H9 (cell line): Measurements from ENCODE around the gene PTPN7. TPM values are rescaled to one million over a fixed set of nuclear protein-coding genes. Genes with fewer than 3 reads are reported as not detected.
"Not testable (repeated sequence)": the region's sequence is repeated elsewhere in the genome, so short reads cannot be mapped to it uniquely, and the experiment has no call there.

Experiments used
- DNase-seq: peaks from one replicate; pipeline ENCODE4 v3.0.0-alpha.2; 2017
- H2AFZ ChIP-seq: one replicate; pipeline ENCODE4 v1.6.1; 2013; ENCODE audit warnings: mild to moderate bottlenecking, low read length, control low read depth, moderate library complexity
- H2AK5ac ChIP-seq: 2 replicates; pipeline ENCODE4 v1.6.1; 2013; ENCODE audit warnings: low read length, control low read depth, mixed read lengths; ENCODE audit not compliant: insufficient read length
- H2BK120ac ChIP-seq: one replicate; pipeline ENCODE4 v1.6.1; 2013; ENCODE audit warnings: low read depth, mild to moderate bottlenecking, low read length, control low read depth, inconsistent platforms; ENCODE audit not compliant: poor library complexity, severe bottlenecking
- H2BK12ac ChIP-seq: 2 replicates; pipeline ENCODE4 v1.6.1; 2013; ENCODE audit warnings: low read length, control low read depth, mixed read lengths, low read depth; ENCODE audit not compliant: insufficient read length
- H2BK15ac ChIP-seq: 2 replicates; pipeline ENCODE4 v1.6.1; 2013; ENCODE audit warnings: low read depth, low read length, control low read depth
- H2BK20ac ChIP-seq: one replicate; pipeline ENCODE4 v1.6.1; 2013; ENCODE audit warnings: low read depth, mild to moderate bottlenecking, low read length, control low read depth, inconsistent platforms; ENCODE audit not compliant: poor library complexity, severe bottlenecking
- H2BK5ac ChIP-seq: 2 replicates; pipeline ENCODE4 v1.6.1; 2013; ENCODE audit warnings: low read length, control low read depth, mixed read lengths; ENCODE audit not compliant: insufficient read length
- H3K14ac ChIP-seq: 2 replicates; pipeline ENCODE4 v1.6.1; 2013; ENCODE audit warnings: low read length, control low read depth; ENCODE audit not compliant: insufficient read depth
- H3K18ac ChIP-seq: 2 replicates; pipeline ENCODE4 v1.6.1; 2013; ENCODE audit warnings: low read depth, mild to moderate bottlenecking, mixed read lengths, low read length, control low read depth; ENCODE audit not compliant: insufficient read length
- H3K23ac ChIP-seq: 2 replicates; pipeline ENCODE4 v1.6.1; 2013; ENCODE audit warnings: low read length, control low read depth, mixed read lengths, low read depth; ENCODE audit not compliant: insufficient read length
- H3K23me2 ChIP-seq: 2 replicates; pipeline ENCODE4 v1.6.1; 2013; ENCODE audit warnings: low read depth, mild to moderate bottlenecking, mixed read lengths, low read length, control low read depth; ENCODE audit not compliant: insufficient read length, poor library complexity, severe bottlenecking
- H3K27ac ChIP-seq: 2 replicates; pipeline ENCODE4 v1.5.1; 2013; ENCODE audit warnings: low read length, control low read depth, mixed read lengths, low read depth; ENCODE audit not compliant: insufficient read length
- H3K27me3 ChIP-seq: 2 replicates; pipeline ENCODE4 v1.6.1; 2013; ENCODE audit warnings: low read length, control low read depth, inconsistent platforms; ENCODE audit not compliant: insufficient read depth
- H3K4ac ChIP-seq: 2 replicates; pipeline ENCODE4 v1.6.1; 2013; ENCODE audit warnings: low read depth, mild to moderate bottlenecking, control low read depth, inconsistent platforms, low read length, moderate library complexity
- H3K4me1 ChIP-seq: 2 replicates; pipeline ENCODE4 v1.6.1; 2013; ENCODE audit warnings: low read length, control low read depth, inconsistent platforms; ENCODE audit not compliant: insufficient read depth
- H3K4me2 ChIP-seq: 2 replicates; pipeline ENCODE4 v1.6.1; 2013; ENCODE audit warnings: low read length, control low read depth, mixed read lengths; ENCODE audit not compliant: insufficient read length, insufficient read depth
- H3K56ac ChIP-seq: 2 replicates; pipeline ENCODE4 v1.6.1; 2013; ENCODE audit warnings: low read depth, mild to moderate bottlenecking, mixed read lengths, low read length, control low read depth; ENCODE audit not compliant: insufficient read length
- H3K79me1 ChIP-seq: 2 replicates; pipeline ENCODE4 v1.6.1; 2013; ENCODE audit warnings: low read depth, mild to moderate bottlenecking, moderate library complexity, low read length, control low read depth, inconsistent platforms; ENCODE audit not compliant: insufficient read depth, poor library complexity, severe bottlenecking
- H3K79me2 ChIP-seq: 2 replicates; pipeline ENCODE4 v1.6.1; 2013; ENCODE audit warnings: low read length, control low read depth, inconsistent platforms; ENCODE audit not compliant: insufficient read depth
- H3K9ac ChIP-seq: 2 replicates; pipeline ENCODE4 v1.6.1; 2013; ENCODE audit warnings: low read length, control low read depth, mixed read lengths; ENCODE audit not compliant: insufficient read length; ENCODE audit errors: extremely low read depth
- H3K9me3 ChIP-seq: one replicate; pipeline ENCODE4 v1.6.1; 2013; ENCODE audit warnings: low read depth, low read length, inconsistent platforms; ENCODE audit not compliant: control insufficient read depth
- H3T11ph ChIP-seq: one replicate; pipeline ENCODE4 v1.6.1; 2013; ENCODE audit warnings: mild to moderate bottlenecking, low read length, control low read depth, inconsistent platforms
- H4K20me1 ChIP-seq: one replicate; pipeline ENCODE4 v1.6.1; 2013; ENCODE audit not compliant: control insufficient read depth, insufficient read length, insufficient read depth
- H4K5ac ChIP-seq: 2 replicates; pipeline ENCODE4 v1.6.1; 2013; ENCODE audit warnings: low read depth, mild to moderate bottlenecking, mixed read lengths, low read length, control low read depth; ENCODE audit not compliant: insufficient read length
- H4K8ac ChIP-seq: replicated peaks from 2 replicates; pipeline ENCODE4 v1.6.1; 2013; ENCODE audit warnings: low read length, control low read depth, mixed read lengths, low read depth; ENCODE audit not compliant: insufficient read length
- H4K91ac ChIP-seq: 2 replicates; pipeline ENCODE4 v1.6.1; 2013; ENCODE audit warnings: low read depth, mild to moderate bottlenecking, moderate library complexity, mixed read lengths, low read length, control low read depth; ENCODE audit not compliant: insufficient read length
- H3K27ac Mint-ChIP-seq, 3 experiments: 2 replicates in 2 of 3; 3 replicates in 1 of 3; pipeline ENCODE4 v1.8.0; 2020 to 2021; ENCODE audit warnings: mixed read lengths in 3 of 3, mild to moderate bottlenecking in 1 of 3, moderate library complexity in 1 of 3
- H3K27me3 Mint-ChIP-seq: 2 replicates; pipeline ENCODE4 v1.8.0; 2021; ENCODE audit warnings: low read depth, mild to moderate bottlenecking, moderate library complexity, mixed read lengths
- H3K36me3 Mint-ChIP-seq, 3 experiments: 2 replicates in 2 of 3; 3 replicates in 1 of 3; pipeline ENCODE4 v1.8.0; 2020 to 2021; ENCODE audit warnings: low read depth in 3 of 3, mixed read lengths in 3 of 3; ENCODE audit not compliant: insufficient read depth in 1 of 3
- H3K4me1 Mint-ChIP-seq, 2 experiments: 2 replicates each; pipeline ENCODE4 v1.8.0; 2020; ENCODE audit warnings: mixed read lengths in 2 of 2
- H3K4me3 Mint-ChIP-seq, 2 experiments: 2 replicates in 1 of 2; 3 replicates in 1 of 2; pipeline ENCODE4 v1.8.0; 2020 to 2021; ENCODE audit warnings: mild to moderate bottlenecking in 2 of 2, mixed read lengths in 2 of 2, moderate library complexity in 1 of 2
- H3K9me3 Mint-ChIP-seq, 2 experiments: 2 replicates in 1 of 2; 3 replicates in 1 of 2; pipeline ENCODE4 v1.8.0; 2020; ENCODE audit warnings: mild to moderate bottlenecking in 2 of 2, mixed read lengths in 2 of 2, moderate library complexity in 1 of 2
- CTCF ChIP-seq: fragments of 200-600 bp; sonication (generic); conservative IDR thresholded peaks from 3 replicates; pipeline ENCODE4 v1.8.0; 2021; ENCODE audit warnings: antibody characterized with exemption, mild to moderate bottlenecking
- WGBS: extraction: QIAGEN DNeasy Blood & Tissue Kit; methylation state at CpG from one replicate; pipeline ENCODE4 v1.1.7; 2013; ENCODE audit warnings: missing lambda C conversion rate, low lambda C conversion rate, mixed read lengths; ENCODE audit not compliant: insufficient read length; ENCODE audit errors: extremely low coverage; 5-methylcytosine and 5-hydroxymethylcytosine counted together
- total RNA-seq: library from RNA; stranded (reverse); gene quantifications from 2 replicates; pipeline ENCODE4 v1.2.1, GENCODE V29; 2021

The PTPN7 gene
- total RNA-seq, 1 experiment from 2014 or later, result 0.72 TPM

- Mint-ChIP-seq H3K4me3 (peak overlapping the region in 1 of 2 experiments; percentile 32; a peak in 1 of 5 replicates), H3K36me3 (no peaks in the 10 kb centered on the region), H3K9me3 (no peaks in the 10 kb centered on the region), H3K27ac (peak overlapping the region in 1 of 3 experiments; percentile 55; a peak in 1 of 7 replicates), H3K4me1 (peaks cover 15 to 37% of the 10 kb centered on the region in 2 experiments), H3K27me3 (peaks cover 2% of the 10 kb centered on the region; the same call in 1 of the 2 replicates)
- Histone ChIP-seq H3K9ac (no peak overlapping the region), H2BK15ac (no peak overlapping the region), H4K8ac (no peak overlapping the region), H3K4me2 (no peak overlapping the region), H3K4ac (no peak overlapping the region), H2BK120ac (no peak overlapping the region), H3K9me3 (no peaks in the 10 kb centered on the region), H3K27me3 (no peaks in the 10 kb centered on the region), H3K79me1 (no peaks in the 10 kb centered on the region), H4K5ac (no peak overlapping the region), H4K20me1 (no peaks in the 10 kb centered on the region), H3K14ac (no peak overlapping the region), H2AFZ (no peak overlapping the region), H2BK20ac (no peak overlapping the region), H3K23me2 (no peaks in the 10 kb centered on the region), H3K79me2 (no peaks in the 10 kb centered on the region), H3K27ac (no peak overlapping the region), H4K91ac (no peak overlapping the region), H3K18ac (no peak overlapping the region), H3K23ac (no peak overlapping the region), H3K4me1 (no peaks in the 10 kb centered on the region), H3T11ph (no peak overlapping the region), H3K56ac (no peak overlapping the region), H2AK5ac (no peak overlapping the region), H2BK5ac (no peak overlapping the region), H2BK12ac (no peak overlapping the region)
- TF ChIP-seq CTCF, result no peak
- WGBS, result no CpG with 5 or more reads among the region's 18 CpGs
- no peak for DNase-seq
Observed at GRCh38 chr1:202167708-202168415, 7.5 kb upstream of the PTPN7 start.

- H3K56ac ChIP-seq, H2BK20ac ChIP-seq, H2BK5ac ChIP-seq, H3T11ph ChIP-seq, H3K27ac ChIP-seq, H3K4ac ChIP-seq, H3K4me1 ChIP-seq, H4K91ac ChIP-seq, H3K18ac ChIP-seq, H3K14ac ChIP-seq, H3K23ac ChIP-seq, H3K23me2 ChIP-seq, H3K4me2 ChIP-seq, DNase-seq, H3K79me2 ChIP-seq, H3K9me3 ChIP-seq, H2BK15ac ChIP-seq, H3K9ac ChIP-seq, H2BK120ac ChIP-seq, H2AFZ ChIP-seq, H2AK5ac ChIP-seq, H4K5ac ChIP-seq, H3K36me3 Mint-ChIP-seq, H3K27me3 ChIP-seq, H3K27ac Mint-ChIP-seq, H2BK12ac ChIP-seq, H4K8ac ChIP-seq, H3K9me3 Mint-ChIP-seq, H4K20me1 ChIP-seq, H3K4me3 Mint-ChIP-seq, H3K79me1 ChIP-seq, H3K27me3 Mint-ChIP-seq: not testable (repeated sequence)
- no CpG with 5 or more reads among the region's 13 CpGs for WGBS
- peaks cover 19 to 45% of the 10 kb centered on the region in 2 experiments for H3K4me1 Mint-ChIP-seq
Observed at GRCh38 chr1:202167054-202167453, 6.7 kb upstream of the PTPN7 start.
